BLaER1 treated with 17β-estradiol and CSF1 and Interleukin-3, amounts not matched to agents 10 nM and 100 nM (cell line): ENCODE results near the gene CDK19.
"Not testable (repeated sequence)": the region's sequence is repeated elsewhere in the genome, so short reads cannot be mapped to it uniquely, and the experiment has no call there.

ENCODE experiments used
- H3K27ac ChIP-seq, 11 experiments: shearing (Covaris generic); formaldehyde crosslinking; 2 replicates each; pipeline ENCODE4 v1.8.1; 2022
- H3K27me3 ChIP-seq, 11 experiments: shearing (Covaris generic); formaldehyde crosslinking; 2 replicates each; pipeline ENCODE4 v1.8.1; 2022
- H3K36me3 ChIP-seq, 11 experiments: shearing (Covaris generic); formaldehyde crosslinking; 2 replicates each; pipeline ENCODE4 v1.8.1; 2022
- H3K4me1 ChIP-seq, 10 experiments: shearing (Covaris generic); formaldehyde crosslinking; 2 replicates each; pipeline ENCODE4 v1.8.1; 2022
- H3K4me2 ChIP-seq, 11 experiments: shearing (Covaris generic); formaldehyde crosslinking; 2 replicates each; pipeline ENCODE4 v1.8.1; 2022
- H3K4me3 ChIP-seq, 10 experiments: shearing (Covaris generic); formaldehyde crosslinking; 2 replicates each; pipeline ENCODE4 v1.8.1; 2022
- H3K9ac ChIP-seq, 11 experiments: shearing (Covaris generic); formaldehyde crosslinking; 2 replicates each; pipeline ENCODE4 v1.8.1; 2022
- H3K9me3 ChIP-seq, 11 experiments: shearing (Covaris generic); formaldehyde crosslinking; replicated peaks in 1 of 11; 2 replicates each; pipeline ENCODE4 v1.8.1; 2022
- H4K20me1 ChIP-seq, 11 experiments: shearing (Covaris generic); formaldehyde crosslinking; 2 replicates each; pipeline ENCODE4 v1.8.1; 2022
- Cebpa-rat ChIP-seq, 11 experiments: shearing (Covaris generic); IDR thresholded peaks; 2 replicates each; pipeline ENCODE4 v1.8.1; 2022

Gene CDK19

DNA sequence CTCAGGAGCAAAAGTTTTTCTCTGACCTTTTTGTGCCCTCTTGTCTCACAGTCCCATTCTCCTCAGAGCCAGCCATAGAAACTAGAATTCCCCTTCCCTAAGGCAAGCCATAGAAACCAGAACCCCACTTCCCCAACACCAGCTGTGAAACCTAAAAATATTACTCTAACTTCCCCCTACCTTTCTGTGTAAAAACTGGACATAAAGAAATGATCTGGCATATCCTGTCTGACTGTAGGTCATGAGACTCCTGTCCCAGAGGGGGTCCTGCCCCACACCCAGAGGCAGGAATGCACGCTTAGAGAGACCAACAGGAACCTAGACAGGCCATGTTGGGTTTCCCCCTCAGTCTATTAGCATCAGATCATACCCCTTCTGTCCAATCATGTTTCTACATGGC, 198.2 kb downstream of the CDK19 start:
- H3K36me3 ChIP-seq, result peaks cover 76 to 100% (median 91%) of the 10 kb centered on the region in 11 experiments
- H3K4me3 ChIP-seq, result no peak overlapping the region
- H3K9me3 ChIP-seq, result no peaks in the 10 kb centered on the region
- peak overlapping the region in 1 of 11 experiments; percentile 23; a peak in 2 of 22 replicates for H3K27ac ChIP-seq
- H3K4me2 ChIP-seq, result peak overlapping the region in 6 of 11 experiments; percentile 6 to 61 (median 20); a peak in 10 of 22 replicates
- H3K27me3 ChIP-seq, result no peaks in the 10 kb centered on the region
- H3K4me1 ChIP-seq, result peaks cover 0 to 12% (median 6%) of the 10 kb centered on the region in 10 experiments; a peak in 12 of 20 replicates
- H3K9ac ChIP-seq, result no peak overlapping the region
- no peak for TF ChIP-seq Cebpa-rat (IDR thresholded peaks at IDR 0.05)
- no peaks in the 10 kb centered on the region for H4K20me1 ChIP-seq

- no peak overlapping the region for H3K4me3 ChIP-seq
- H3K4me2 ChIP-seq, result no peak overlapping the region
- H4K20me1 ChIP-seq, result no peaks in the 10 kb centered on the region
- H3K4me1 ChIP-seq, result peaks cover 0 to 12% (median 6%) of the 10 kb centered on the region in 10 experiments; a peak in 12 of 20 replicates
- H3K9ac ChIP-seq, result no peak overlapping the region
- no peak overlapping the region for H3K27ac ChIP-seq
- H3K27me3 ChIP-seq, result no peaks in the 10 kb centered on the region
- peaks cover 76 to 100% (median 89%) of the 10 kb centered on the region in 11 experiments for H3K36me3 ChIP-seq
- no peak for TF ChIP-seq Cebpa-rat (IDR thresholded peaks at IDR 0.05)
- no peaks in the 10 kb centered on the region for H3K9me3 ChIP-seq
Measured at GRCh38 chr6:110615722-110616121, 199.5 kb downstream of the CDK19 start.

DNA sequence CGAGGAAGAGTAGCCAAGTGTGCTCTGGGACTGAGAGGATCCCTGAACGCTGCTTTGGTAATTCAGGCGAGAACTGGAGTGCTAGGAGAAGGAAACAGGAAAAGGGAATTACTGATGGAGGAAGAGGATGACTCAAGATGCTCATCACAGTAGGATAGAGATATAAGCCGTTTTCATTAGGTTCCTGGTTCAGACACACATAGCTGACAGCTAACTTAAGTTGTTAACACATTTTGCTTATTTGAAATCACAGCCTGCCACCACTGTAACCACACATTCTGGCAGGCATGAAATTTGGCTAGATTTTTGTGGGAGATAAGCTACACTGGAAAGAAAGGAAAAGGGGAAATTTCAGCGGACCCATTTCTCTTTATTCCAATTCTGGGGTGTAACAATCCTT, 200.7 kb downstream of the CDK19 start:
- no peak overlapping the region for H3K27ac ChIP-seq
- no peak overlapping the region for H3K4me3 ChIP-seq

GRCh38 chr6:110614106-110614505, 201.2 kb downstream of the CDK19 start:
- no peaks in the 10 kb centered on the region for H3K27me3 ChIP-seq
- peaks cover 75 to 99% (median 83%) of the 10 kb centered on the region in 11 experiments for H3K36me3 ChIP-seq
- no peaks in the 10 kb centered on the region for H3K9me3 ChIP-seq
- no peak overlapping the region for H3K4me2 ChIP-seq
- no peak overlapping the region for H3K4me3 ChIP-seq
- no peak overlapping the region for H3K9ac ChIP-seq
- H3K27ac ChIP-seq, result no peak overlapping the region
- H4K20me1 ChIP-seq, result no peaks in the 10 kb centered on the region
- TF ChIP-seq Cebpa-rat (IDR thresholded peaks at IDR 0.05), result no peak
- H3K4me1 ChIP-seq, result peaks cover 0 to 12% (median 6%) of the 10 kb centered on the region in 10 experiments; a peak in 12 of 20 replicates

More for the DNA sequence above, 200.7 kb downstream of the CDK19 start:
- Histone ChIP-seq H3K4me2 (no peak overlapping the region), H3K4me1 (peaks cover 0 to 12% (median 6%) of the 10 kb centered on the region in 10 experiments; a peak in 12 of 20 replicates), H3K9me3 (no peaks in the 10 kb centered on the region), H4K20me1 (no peaks in the 10 kb centered on the region), H3K36me3 (peaks cover 75 to 99% (median 84%) of the 10 kb centered on the region in 11 experiments), H3K9ac (no peak overlapping the region), H3K27me3 (no peaks in the 10 kb centered on the region)
- TF ChIP-seq Cebpa-rat (IDR thresholded peaks at IDR 0.05), result no peak

DNA sequence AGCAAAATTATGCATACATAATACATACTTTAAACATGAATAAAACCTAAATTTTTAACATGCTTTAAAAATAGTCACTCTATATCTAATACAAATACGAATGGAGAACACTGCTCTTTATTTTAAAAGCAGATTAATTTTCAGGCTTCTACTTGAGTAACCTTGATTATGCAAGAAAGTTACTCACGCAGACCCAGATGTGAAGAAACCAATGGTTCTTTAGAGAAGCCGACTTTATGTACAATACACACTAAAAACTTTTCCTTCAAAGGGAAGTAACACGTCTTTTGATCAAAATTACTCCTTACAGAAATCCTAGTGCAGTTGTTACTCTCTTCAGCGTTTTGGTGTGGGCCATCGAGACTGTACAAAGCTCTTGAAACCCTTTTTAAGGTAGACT, 201.9 kb downstream of the CDK19 start:
- peaks cover 71 to 99% (median 79%) of the 10 kb centered on the region in 11 experiments for H3K36me3 ChIP-seq

DNA sequence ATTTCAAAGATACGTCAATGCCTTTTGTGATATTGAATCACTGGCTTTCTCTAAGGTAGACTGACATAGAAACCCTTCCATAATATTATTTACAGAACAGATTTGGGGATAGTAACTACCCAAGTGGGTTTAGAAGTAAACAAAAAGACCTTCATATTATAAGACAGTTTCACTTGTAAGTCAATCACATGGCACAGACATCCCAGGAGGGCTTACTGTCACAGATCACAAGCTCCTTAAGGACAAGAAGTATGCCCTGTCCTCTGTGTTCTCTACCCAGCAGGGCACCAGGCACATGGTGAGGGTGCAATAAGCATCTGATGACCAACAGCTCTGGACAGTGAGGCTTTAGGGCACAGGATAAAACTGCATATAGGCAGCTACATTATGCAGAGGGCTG, 203.0 kb downstream of the CDK19 start:
- Histone ChIP-seq H3K36me3 (peaks cover 66 to 89% (median 73%) of the 10 kb centered on the region in 11 experiments), H4K20me1 (no peaks in the 10 kb centered on the region), H3K27ac (no peak overlapping the region), H3K9ac (no peak overlapping the region), H3K4me1 (peaks cover 0 to 10% (median 5%) of the 10 kb centered on the region in 10 experiments; a peak in 12 of 20 replicates), H3K4me3 (no peak overlapping the region), H3K9me3 (no peaks in the 10 kb centered on the region), H3K27me3 (no peaks in the 10 kb centered on the region), H3K4me2 (no peak overlapping the region)
- no peak for TF ChIP-seq Cebpa-rat (IDR thresholded peaks at IDR 0.05)

More for the DNA sequence above, 201.9 kb downstream of the CDK19 start:
- no peaks in the 10 kb centered on the region for H3K27me3 ChIP-seq
- H3K27ac ChIP-seq, result no peak overlapping the region
- TF ChIP-seq Cebpa-rat (IDR thresholded peaks at IDR 0.05), result no peak
- peaks cover 0 to 12% (median 6%) of the 10 kb centered on the region in 10 experiments; a peak in 12 of 20 replicates for H3K4me1 ChIP-seq
- H3K4me2 ChIP-seq, result no peak overlapping the region
- H4K20me1 ChIP-seq, result no peaks in the 10 kb centered on the region
- no peak overlapping the region for H3K9ac ChIP-seq
- H3K4me3 ChIP-seq, result no peak overlapping the region
- H3K9me3 ChIP-seq, result no peaks in the 10 kb centered on the region

- Histone ChIP-seq H3K27ac (no peak overlapping the region), H3K9ac (no peak overlapping the region), H3K27me3 (no peaks in the 10 kb centered on the region), H4K20me1 (no peaks in the 10 kb centered on the region), H3K9me3 (0 out of 22 replicates have a peak, but pooled peaks cover 0 to 8% (median 0%) of the 10 kb centered on the region in 11 experiments), H3K4me3 (no peak overlapping the region), H3K36me3 (peaks cover 37 to 57% (median 47%) of the 10 kb centered on the region in 11 experiments), H3K4me1 (no peaks in the 10 kb centered on the region), H3K4me2 (no peak overlapping the region)
- no peak for TF ChIP-seq Cebpa-rat (IDR thresholded peaks at IDR 0.05)
Measured at GRCh38 chr6:110609101-110609500, 206.2 kb downstream of the CDK19 start.

DNA sequence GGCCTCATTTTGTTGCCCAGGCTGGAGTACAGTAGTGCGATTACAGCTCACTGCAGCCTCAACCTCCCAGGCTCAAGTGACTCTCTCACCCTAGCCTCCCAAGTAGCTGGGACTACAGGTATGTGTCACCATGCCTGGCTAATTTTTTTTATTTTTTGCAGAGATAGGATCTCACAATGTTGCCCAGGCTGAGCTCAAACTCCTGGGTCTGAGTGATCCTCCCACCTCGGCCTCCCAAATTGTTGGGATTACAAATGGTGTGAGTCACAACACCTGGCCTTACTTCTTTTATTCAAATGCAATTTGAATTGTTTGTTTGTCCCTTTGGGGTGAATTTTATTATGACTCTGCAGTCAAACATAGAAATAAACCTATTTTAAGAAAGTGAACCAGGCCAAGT, 207.1 kb downstream of the CDK19 start:
- no peak overlapping the region for H3K4me3 ChIP-seq
- no peaks in the 10 kb centered on the region for H3K27me3 ChIP-seq
- H4K20me1 ChIP-seq, result no peaks in the 10 kb centered on the region
- H3K36me3 ChIP-seq, result peaks cover 28 to 47% (median 37%) of the 10 kb centered on the region in 11 experiments
- TF ChIP-seq Cebpa-rat (IDR thresholded peaks at IDR 0.05), result no peak
- no peak overlapping the region for H3K9ac ChIP-seq
- no peaks in the 10 kb centered on the region for H3K4me1 ChIP-seq
- H3K27ac ChIP-seq, result no peak overlapping the region
- H3K9me3 ChIP-seq, result 0 out of 22 replicates have a peak, but pooled peaks cover 0 to 8% (median 0%) of the 10 kb centered on the region in 11 experiments
- H3K4me2 ChIP-seq, result no peak overlapping the region

GRCh38 chr6:110606151-110606550, 209.1 kb downstream of the CDK19 start:
- no peaks in the 10 kb centered on the region for H3K27me3 ChIP-seq
- H3K27ac ChIP-seq, result no peak overlapping the region
- H3K36me3 ChIP-seq, result peaks cover 8 to 27% (median 19%) of the 10 kb centered on the region in 11 experiments; a peak in 19 of 22 replicates
- H3K4me1 ChIP-seq, result no peaks in the 10 kb centered on the region
- H3K9me3 ChIP-seq, result 0 out of 22 replicates have a peak, but pooled peaks cover 0 to 8% (median 0%) of the 10 kb centered on the region in 11 experiments
- no peak for TF ChIP-seq Cebpa-rat (IDR thresholded peaks at IDR 0.05)
- no peak overlapping the region for H3K4me2 ChIP-seq
- no peaks in the 10 kb centered on the region for H4K20me1 ChIP-seq
- no peak overlapping the region for H3K9ac ChIP-seq
- no peak overlapping the region for H3K4me3 ChIP-seq

DNA sequence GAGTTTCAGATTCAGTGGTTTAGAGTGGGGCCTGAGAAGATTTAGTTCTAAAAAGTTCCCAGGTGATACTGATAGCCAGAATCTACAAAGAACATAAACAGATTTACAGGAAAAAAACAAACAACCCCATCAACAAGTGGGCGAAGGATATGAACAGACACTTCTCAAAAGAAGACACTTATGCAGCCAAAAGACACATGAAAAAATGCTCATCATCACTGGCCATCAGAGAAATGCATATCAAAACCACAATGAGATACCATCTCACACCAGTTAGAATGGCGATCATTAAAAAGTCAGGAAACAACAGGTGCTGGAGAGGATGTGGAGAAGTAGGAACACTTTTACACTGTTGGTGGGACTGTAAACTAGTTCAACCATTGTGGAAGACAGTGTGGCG, 214.6 kb downstream of the CDK19 start:
- not testable (repeated sequence) for H3K27me3 ChIP-seq, H3K9me3 ChIP-seq, H3K4me2 ChIP-seq, H3K9ac ChIP-seq, H4K20me1 ChIP-seq, H3K36me3 ChIP-seq, H3K4me3 ChIP-seq, H3K27ac ChIP-seq, H3K4me1 ChIP-seq
